Activated naive CD4-positive, alpha-beta T cell (primary cell): Measurements from ENCODE around the gene FAM133A.
A peak's percentile ranks its signal among the peaks of the same experiment; 100 is the strongest.

Experiments used
- DNase-seq, 4 experiments: peaks; one replicate each; lab custom pipeline; 2025; lab: John Stamatoyannopoulos, UW

The FAM133A gene

DNA sequence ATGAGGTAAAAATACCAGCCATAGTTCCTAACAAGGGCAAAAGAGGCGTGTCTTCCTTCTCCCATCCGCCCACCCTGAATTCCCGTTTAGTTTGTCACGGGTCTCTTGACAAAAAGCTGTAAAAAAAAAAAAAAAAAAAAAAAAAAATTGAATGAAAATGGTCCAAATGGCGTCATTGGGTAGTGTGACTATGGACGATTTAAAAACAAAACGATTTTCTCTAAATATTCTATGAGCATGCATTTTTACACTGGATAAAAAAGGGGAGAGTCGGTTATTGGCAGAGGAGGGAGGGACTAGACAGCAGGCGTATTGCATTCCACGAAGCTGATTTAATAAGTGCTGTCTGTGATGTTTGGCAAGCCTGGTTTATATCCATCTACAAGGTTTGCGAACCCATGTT lies at the start of gene FAM133A:
Gene FAM133A (plus strand): TSS at position 338 of the 403 bp plus-strand sequence. CDS start 35,214 bp downstream, outside the sequence.
- DNase-seq: no peak

DNA sequence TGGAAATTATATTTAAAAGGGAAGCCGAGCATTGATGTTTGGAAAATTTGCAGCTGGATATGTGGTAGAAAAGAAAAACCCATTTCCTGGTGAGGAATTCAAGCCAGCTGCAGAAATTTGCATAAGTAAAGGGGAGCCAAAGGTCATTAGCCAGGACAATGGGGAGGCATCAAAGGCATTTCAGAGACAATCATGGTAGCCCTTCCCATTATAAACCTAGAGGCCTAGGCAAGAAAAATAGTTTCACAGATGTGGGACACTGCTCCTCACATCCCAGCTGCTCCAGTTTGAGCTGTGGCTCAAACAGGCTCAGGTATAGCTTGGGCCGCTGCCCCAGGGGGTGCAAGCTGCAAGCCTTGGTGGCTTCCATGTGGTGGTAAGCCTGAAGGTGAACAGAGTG lies 36.4 kb upstream of the FAM133A start:
- no peak for DNase-seq

DNA sequence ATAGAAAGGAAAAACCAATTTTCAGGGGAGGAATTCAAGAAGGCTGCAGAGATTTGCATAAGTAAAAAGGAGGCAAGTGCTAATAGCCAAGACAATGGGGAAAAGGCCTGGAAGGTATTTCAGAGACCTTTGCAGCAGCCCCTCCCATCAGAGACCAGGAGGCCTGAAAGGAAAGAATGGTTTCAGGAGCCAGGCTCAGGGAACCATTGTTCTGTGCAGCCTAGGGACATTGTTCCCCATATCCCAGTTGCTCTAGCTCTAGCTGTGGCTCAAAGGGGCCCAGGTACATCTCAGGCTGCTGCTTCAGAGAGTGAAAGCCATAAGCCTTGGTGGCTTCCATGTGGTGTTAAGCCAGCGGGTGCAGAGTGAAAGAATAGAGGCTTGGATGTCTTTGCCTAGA lies 24.6 kb upstream of the FAM133A start:
- DNase-seq: no peak

DNA sequence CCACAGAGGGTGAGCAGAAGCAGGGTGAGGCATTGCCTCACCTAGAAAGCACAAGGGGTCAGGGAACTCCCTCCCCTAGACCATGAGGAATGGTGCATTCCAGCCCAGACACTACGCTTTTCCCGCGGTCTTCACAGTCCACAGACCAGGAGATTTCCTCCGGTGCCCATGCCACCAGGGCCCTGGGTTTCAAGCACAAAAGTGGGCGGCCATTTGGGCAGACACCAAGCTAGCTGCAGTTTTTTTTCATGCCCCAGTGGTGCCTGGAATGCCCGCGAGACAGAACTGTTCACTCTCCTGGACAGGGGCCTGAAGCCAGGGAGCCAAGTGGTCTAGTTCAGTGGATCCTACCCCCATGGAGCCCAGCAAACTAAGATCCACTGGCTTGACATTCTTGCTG lies 13.4 kb upstream of the FAM133A start:
- DNase-seq: no peak

DNA sequence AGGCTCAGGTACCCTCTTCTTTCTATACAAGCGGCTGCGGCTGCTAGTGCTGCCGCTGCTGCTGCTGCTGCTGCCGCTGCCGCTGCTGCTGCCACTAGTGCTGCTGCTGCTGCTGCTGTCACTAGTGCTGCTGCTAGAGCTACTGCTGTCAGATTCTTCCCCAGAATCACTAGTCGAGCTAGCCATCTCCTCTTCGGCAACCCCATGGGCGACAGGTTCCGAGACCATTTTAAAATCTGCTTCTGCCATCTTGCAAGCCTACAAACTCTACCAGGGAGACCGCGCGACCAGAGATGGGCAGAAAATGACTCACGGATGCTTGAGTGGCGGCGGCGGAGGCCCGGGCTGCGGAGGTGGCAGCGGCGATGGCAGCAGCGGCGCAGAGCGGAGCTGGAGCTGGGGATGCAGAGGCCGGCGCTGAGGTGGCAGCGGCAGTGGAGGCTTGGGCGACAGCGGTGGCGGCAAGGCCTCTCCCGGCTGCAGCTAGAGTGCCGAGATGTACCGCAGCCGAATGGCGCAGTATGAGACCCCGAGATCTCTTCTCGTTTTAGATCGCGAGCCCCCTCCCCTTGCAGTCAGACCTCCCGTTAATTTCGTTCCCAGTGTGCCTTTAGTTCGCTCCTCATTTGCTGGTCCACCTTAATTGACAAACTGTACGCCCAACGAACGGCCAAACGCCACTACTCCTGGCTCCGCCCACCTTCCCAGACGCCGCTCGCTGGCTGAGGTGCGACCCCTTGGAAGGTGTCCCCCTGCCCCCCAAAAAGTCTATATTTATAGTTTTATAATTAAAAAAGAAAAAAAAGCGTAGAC lies 744 bp upstream of the FAM133A start, which contains the start of gene NAP1L3:
Gene NAP1L3 (minus strand): TSS at position 523 of the 813 bp plus-strand sequence. CDS start 274 bp downstream, at position 249.
- DNase-seq: peak; percentile 4 to 48 (median 31)

DNA sequence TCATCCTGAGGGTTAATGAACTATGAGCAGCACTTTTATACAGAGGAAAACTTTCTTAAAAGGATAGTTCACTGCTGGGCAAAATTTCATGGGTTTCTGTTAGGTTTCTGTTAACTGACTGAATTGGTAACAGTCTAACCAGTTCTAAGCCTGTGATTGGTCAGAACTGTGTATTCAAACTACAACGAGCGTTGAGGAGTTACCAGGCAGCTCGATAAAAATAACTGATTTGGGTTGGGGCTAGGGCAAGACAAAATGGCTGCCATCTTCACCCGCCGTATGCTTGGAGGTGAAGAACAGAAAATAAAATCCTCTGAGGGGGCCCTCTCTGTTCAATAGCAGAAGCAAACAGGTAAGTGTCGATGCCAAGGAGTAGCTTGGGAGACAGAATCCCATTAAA lies 22.0 kb downstream of the FAM133A start:
- DNase-seq: no peak

DNA sequence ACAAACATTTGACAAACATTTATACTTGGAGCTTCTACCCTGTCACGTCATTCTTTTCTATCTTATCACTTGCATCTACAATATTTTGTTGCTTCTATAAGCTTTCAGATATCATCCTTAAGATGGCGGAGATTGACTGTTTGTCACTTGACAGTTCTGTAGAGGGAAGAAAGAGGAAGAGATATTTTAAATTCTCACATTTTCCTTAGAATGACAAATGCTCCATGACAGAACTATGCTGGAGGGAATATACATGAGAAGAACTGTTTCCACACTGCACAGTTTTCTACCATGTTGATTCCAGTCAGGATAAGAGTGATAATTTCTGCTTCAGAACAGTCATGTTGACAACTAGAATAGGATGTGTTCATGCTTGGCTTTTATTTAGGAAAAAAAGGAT lies 29.7 kb downstream of the FAM133A start:
- no peak for DNase-seq

DNA sequence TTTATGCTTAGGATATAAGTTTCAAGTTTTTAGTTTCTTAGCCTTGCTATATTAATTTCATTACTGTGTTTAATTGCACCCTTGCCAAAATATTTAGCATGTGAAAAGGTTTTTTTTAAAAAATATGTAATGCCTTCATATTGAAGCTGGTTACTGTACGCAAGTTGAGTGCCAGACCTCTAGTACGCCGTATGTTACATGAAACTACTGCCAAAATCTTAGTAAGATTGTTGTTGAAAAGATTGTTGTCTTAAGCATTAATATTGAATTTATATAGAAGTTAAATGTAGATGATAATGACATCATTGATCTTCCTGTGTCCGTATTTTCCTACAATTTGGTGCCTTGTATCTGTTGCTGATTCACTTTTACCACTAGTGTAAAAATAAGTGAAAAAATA lies 37.1 kb downstream of the FAM133A start:
- DNase-seq: no peak

DNA sequence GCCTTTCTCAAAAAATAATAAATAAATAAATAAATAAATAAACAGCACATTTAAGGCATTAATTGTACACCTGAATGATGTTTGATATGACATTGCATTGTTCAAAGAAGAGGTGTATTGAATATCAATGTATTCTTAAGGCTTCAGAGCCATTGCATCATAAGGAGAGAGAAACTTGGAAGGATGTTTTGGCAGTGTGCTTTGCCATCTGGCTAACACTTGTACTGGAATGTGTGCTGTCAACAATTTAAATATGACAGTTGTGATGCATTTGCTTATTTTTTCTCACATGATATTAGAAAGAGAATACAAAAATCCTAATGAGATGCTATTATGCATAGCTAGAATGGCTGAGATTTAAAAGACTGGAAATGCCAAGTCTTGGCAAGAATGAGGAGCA lies 67.8 kb downstream of the FAM133A start:
- no peak for DNase-seq

DNA sequence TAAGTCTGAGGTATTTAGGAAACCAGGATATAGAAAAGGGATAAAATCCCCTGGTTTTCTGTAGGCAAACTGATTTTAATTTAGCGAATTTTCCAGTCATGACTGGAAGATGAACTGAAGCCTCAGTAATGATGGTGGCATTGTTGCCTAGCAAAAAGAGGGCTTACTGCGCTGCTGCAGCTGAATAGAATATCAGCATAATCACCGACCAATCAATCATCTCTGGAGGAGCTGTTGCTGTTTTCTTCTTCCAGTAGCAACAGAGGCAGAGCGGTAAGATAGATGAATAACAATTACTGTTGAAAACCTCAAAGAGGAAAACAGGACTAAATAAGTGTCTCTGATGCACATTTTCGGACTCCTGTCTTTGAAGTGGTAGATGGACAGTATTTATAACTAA lies 86.2 kb downstream of the FAM133A start:
- no peak for DNase-seq
